GM19099 (cell line): Measurements from ENCODE around the gene SPRR2G.

ENCODE experiments used
- POLR2A ChIP-seq: IDR thresholded peaks from 3 replicates; pipeline ENCODE4 v1.6.1; 2011; ENCODE audit warnings: low read depth; ENCODE audit not compliant: insufficient read length; ENCODE audit errors: extremely low read depth

Gene SPRR2G

DNA sequence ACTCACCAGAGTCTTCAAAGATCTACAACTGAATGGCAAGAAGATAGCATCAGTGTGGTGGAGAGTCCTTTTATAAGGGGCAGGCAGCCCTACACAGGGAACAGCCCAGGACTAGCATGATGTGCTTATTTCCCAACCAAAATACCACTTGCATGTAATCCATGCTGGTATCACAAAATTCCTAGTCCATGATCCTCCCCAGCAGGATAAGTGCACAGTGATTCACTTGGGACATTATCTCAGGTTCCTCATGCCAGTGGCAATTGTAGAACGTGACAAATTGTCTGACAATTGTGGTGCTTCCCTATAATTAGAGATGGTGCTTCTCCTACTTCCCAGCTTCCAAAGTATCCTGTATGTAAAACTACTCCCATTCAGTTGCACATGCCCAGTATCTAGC is at the start of gene SPRR2G:
Gene SPRR2G, minus strand, starts transcription at position 45 of the 400 bp plus-strand sequence. CDS start 780 bp downstream, outside the sequence.
- no peak for TF ChIP-seq POLR2A

DNA sequence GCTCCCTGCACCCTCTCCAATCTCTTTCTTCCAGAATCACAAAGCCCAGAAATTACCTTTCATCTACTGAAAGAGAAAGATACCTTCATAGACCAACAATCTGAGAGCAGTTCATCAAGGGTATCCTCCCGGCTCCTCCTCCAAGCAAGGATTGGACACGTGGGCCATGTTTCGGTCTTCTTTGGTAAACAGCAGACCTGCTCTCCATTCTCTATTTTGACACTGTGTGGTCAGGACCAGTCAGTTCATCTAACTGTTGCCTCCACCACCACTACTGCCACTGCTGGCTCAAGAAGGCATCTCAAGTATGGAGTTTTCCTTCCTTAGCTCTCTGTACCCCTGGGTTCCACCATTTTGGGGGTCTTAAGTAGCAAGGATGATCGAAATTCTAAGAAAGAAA is 44.5 kb upstream of the SPRR2G start:
- TF ChIP-seq POLR2A: no peak

DNA sequence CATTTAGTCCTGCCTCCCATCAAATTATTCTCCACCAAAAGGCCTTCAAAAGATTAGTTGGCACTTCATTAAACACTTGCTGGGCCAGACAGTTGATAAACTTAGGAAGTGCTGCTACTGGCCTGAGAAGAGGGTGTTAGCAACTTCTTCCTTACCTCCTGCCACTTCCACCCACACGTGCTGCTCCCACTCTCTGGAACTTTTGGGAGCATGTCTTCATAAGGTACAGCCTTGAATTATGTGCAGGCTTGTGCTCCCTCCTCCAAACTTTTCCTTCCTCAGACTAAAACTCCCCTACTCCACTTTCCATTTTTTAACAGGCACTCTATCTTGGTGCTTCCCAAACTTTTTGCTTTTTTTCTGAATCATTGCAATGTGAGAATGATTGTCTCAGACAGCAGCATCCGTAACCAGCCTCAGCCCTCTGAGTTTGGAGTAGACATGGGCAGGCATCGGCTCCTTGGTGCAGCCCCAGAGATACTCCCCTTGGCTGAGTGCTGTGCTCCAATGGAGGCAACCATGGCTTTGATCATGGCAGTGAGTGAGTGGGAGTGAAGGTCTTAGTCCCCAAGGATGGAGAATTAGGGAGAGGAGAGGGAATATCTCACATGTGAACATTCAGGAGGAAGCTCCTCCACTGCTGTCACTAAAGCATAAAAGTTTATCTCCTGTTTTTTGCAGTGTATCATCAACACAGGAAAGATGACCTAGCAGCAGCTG is 43.8 kb upstream of the SPRR2G start:
- no peak for TF ChIP-seq POLR2A

DNA sequence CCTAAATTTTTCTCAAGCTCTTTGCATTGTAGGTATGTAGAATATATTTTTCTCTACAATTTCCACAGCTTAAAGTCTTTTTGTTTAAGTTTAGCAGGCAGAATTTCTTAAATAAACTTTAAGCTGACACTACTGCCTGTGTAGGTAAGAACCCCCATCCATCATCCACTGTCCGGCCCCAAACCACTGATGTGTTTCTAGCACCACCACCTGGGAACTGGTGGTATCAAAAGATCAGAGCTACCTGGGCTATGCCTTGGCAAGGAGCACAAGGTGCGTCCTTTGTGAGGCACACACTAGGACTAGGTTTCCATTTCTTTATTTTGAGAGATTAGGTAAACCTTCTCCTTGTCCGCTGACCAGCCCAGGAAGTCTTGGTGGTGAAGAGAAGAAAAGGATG is 42.0 kb upstream of the SPRR2G start:
- TF ChIP-seq POLR2A: no peak

DNA sequence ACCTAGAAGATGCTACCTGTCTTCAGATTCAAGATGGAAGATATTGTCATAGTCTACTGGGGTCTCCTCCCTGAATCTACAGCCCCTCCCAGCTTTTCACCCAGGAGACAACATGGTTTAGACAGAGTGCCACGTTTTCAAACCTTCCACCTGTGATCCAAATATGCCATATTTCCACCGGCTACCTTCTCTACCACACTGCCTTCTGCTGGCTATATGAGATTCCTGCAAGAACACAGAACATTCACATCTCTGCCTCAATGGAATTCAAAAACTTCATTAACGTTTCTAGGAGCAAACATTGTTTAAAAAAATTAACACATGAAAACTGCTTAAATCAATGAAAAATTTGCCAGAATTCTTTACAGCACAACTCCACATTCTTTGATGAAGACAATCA is 39.7 kb upstream of the SPRR2G start:
- TF ChIP-seq POLR2A: no peak

DNA sequence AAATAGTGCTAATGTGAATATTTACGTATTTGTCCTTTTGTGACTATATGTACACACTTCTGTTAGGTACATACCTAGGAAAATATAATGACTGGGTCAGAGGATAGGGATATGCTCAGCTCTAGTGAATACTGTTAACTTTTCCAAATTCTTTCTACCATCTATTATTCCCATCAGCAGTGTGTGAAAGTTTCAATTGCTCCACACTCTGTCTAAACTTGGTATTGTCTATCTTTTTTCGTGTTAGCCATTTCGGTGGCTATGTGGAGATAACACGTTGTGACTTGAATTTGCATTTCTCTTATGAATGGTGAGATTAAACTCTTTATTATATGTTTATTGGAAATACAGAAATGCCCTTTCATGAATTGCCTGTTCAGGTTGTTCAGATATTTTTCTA is 29.9 kb upstream of the SPRR2G start:
- TF ChIP-seq POLR2A: no peak

DNA sequence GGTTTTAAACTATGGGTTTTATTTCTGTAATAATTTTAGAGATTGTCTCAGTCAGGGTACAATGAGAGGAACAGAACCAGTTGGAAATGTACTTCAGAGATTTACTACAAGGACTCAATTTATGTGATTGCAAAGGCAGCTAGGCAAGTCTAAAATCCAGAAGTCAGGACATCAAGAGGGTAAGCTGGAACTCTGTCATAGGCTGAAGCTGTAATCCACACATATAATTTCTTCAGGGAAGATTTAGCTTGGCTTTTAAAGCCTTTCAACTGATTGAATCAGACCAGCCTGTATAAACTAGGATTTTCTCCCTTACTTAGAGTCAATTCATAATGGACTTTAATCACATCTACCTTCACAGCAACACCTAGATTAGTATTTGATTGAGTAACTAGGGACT is 28.2 kb upstream of the SPRR2G start:
- no peak for TF ChIP-seq POLR2A

DNA sequence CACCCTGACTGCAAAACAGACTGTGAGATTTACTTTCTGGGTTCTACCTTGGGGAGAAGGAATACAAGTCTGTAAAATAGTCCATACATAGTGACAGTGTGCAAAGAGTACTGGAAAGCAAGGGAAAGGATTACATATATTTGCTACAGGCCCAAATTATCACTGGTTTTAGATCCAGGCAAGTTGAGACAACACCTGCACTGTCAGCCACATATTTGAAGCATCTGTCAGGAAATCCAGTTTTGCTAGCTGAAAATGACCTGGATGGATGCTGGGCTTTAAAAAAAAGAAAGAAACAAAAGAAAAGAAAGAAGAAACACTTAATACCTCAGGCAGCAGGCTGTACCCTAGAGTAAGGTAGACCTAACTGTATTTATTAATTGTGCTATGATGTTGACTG is 23.9 kb upstream of the SPRR2G start:
- no peak for TF ChIP-seq POLR2A

DNA sequence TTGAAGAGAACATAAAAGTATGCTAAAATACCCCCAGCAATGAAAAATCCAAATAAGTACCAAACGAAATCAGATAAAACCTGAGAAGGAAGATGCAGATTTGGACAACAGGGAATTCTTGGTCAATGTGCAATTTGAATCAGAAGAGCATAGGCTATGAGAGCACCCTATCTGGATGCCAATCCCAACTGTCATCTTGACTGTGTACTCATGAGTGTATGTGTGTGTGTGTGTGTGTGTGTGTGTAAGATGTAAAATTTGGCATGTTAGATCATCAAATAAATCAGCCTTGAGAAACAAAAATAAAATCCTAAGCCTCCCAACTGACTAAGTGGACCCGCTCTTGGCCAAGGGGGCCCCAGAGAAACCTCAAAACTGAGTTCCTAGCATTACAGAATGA is 18.0 kb upstream of the SPRR2G start:
- TF ChIP-seq POLR2A: no peak

DNA sequence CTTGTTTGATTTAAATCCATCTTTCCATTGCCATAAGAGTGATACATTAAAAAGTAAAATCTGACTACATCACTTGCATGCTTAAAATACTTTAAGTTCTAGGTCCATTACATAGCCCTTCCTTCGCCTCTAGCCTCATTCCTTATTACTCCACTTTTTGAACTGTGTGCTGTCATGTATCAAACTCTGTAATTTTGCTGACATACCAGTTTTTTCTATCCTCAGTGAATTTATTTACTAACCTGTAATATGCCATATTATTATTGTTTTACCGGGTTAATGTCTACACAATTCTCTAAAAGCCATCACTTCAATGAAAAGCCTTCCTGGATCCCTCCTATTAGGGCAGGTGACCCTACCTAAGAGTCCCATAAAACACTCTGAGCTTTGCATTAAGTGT is 4.9 kb upstream of the SPRR2G start:
- TF ChIP-seq POLR2A: no peak

DNA sequence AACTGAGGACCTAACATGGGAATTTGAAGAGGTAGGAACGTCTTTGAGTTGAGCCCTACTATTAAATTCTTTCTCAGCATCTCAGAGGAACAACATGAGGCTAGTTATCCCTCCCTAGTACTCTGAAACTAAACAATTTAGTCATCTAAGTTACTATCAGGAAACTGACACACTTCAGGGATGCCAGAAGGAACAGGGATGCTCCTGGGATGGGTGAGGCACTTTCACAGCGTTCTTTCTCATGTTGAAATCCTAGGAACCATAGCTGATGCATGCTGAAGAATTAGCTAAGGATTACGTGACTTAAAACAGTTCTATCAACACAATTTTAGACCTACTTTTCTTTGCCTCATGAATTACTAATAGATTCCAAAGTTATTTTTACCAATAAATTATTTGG is 1.8 kb upstream of the SPRR2G start:
- no peak for TF ChIP-seq POLR2A

DNA sequence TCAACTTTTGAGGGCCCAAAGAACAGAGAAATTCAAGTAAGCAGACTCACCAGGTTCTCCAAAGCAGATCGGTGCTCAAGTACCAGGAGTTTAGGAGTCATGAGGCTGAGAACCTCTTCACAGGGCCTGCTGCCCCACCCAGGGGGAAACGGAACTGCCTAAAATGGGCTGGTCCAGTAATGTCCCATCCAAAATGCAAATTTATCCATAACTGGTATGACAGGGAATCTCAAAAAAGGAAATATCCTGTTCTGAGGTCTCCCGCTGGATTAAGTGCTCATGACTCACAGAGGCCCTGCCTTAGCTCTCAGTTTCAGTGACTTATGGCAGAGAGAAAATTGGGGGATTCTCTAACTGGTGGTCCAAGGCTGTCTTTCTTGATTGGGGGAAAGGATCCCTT is 9.3 kb downstream of the SPRR2G start:
- no peak for TF ChIP-seq POLR2A

DNA sequence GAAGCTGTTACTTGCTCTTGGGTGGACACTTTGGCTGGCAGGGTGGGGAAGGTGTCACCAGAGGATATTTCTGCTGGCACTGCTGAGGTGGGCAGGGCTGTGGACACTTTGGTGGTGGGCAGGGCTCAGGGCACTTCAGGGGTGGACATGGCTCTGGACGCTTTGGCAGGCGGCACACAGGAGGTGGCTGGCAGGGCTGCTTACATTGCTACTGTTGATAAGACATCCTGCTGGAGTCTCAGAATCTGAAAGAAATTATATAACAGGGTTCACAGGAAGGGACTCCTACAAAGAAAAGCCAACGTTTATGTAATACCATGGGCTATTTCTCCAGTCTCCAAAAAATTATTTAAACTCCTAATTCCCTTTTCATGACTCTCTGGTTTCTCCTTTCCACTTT is 10.2 kb downstream of the SPRR2G start:
- no peak for TF ChIP-seq POLR2A

DNA sequence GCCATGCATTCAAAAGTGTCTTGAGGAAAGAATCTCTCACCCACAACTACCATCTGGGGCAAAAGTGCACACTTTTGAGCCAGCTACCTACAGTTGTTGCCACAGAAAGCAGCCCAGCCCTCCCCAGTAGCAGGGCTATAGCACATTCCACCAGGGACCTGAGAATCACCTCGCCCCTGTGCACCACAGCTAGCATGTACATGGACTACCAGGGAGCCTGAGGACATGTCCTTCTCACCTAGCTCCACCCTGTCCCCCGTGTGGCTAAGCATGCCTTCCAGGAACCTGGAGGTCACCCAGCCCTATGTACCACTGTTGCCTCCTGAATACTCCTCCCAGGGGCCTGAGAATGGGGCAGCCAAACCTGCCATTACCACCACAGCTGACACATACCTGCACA is 16.9 kb downstream of the SPRR2G start:
- TF ChIP-seq POLR2A: no peak

DNA sequence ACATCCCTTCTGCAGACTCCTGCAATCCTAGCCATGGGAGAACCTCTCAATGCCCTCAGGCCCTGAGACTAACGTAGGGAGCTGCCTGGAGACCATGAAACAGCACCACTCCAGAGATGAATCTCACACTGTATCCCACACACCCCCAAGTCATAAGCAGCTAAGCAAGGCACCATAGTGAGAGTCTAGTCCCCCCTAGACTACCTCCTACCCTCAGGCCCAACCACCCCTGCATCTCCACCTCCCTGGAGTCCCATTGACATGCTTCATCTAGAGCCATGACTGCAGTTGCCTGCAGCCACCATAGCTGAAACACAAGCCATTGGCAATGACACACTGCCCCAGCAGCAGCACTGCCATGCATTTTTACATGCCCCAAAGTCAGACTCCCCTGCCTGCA is 17.4 kb downstream of the SPRR2G start:
- TF ChIP-seq POLR2A: no peak

DNA sequence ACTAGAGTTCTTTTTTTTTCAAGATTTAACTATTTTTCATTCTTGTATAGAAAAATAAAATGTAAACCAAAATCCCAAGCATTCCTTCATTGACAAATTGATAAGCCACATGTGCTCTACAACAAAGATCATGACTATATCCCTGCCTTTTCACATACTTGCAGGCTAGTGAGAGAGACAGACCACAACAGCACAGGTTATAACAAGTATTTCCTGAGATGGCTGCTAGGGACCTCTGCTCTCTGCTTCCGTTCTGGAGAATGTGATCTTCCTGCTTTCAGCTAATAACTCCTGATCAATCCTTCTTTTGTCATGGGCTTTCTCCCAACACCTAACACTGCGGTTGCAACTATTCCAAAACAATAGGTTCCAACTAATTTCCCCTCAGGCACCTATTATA is 23.4 kb downstream of the SPRR2G start:
- TF ChIP-seq POLR2A: no peak

DNA sequence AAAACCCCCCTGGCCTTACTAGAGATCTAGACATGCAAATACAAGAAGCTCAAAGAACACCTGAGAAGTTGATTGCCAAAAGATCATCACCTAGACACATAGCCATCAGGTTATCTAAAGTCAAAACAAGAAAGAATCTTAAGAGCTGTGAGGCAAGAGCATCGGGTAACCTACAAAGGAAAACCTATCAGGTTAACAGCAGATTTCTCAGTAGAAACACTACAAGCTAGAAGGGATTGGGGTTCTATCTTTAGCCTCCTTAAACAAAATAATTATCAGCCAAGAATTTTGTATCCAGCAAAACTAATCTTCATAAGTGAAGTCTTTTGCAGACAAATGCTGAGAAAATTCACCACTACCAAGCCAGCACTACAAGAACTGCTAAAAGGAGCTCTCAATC is 25.2 kb downstream of the SPRR2G start:
- no peak for TF ChIP-seq POLR2A
